AG09319 (cell line): ENCODE measurements around the gene TBX1.

ENCODE experiments used
- DNase-seq: peaks from one replicate; pipeline ENCODE4 v3.0.0-alpha.2; 2010; ENCODE audit warnings: low read depth; ENCODE audit errors: extremely low read depth
- TF ChIP-seq, protein P1 (sequence below): IDR thresholded peaks from 2 replicates; pipeline ENCODE4 v1.5.1; 2011; ENCODE audit warnings: low read depth, mild to moderate bottlenecking, inconsistent platforms, low read length, moderate library complexity

The TBX1 gene

DNA sequence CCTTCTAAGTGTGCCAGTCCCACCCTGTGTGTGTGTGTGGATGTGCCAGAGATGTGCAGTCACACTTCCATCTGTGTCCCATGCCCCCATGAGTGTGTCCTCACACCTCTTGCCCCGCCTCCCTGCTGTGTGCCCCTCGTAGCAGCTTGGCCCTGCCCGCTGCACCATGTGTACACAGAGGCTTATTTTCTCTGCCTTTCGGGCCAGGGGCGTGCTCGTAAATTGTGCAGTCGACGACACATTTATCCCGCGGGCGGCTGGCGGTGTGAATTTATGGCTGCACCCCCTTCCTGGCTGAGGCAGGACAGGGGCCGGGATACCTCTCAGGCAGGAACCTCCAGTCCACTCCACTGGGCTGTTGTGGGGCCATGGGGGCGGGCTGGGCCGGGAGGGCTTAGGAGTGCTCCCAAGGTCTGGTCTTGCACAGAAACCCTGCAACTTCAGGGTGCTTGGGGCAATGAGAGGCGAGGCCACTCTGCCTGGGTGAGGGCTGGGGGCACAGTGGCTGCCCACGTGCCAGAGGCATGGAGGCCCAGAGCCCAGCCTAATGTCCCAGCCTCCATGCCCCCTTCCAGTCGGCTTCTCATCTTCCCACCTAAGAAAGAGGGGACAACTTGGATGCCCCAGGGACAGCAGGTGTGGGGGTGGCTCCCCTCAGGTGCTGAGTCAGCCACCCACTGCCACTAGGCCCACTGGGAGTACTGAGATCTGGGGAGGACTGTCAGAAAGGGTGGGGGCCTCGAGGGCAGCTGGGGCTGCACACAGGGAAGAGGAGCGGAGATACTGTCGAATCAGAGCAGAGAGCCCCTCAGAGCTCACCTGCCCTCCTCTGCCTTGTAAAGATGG, 24.7 kb upstream of the TBX1 start:
- no peak for DNase-seq
- TF ChIP-seq, protein P1, sequence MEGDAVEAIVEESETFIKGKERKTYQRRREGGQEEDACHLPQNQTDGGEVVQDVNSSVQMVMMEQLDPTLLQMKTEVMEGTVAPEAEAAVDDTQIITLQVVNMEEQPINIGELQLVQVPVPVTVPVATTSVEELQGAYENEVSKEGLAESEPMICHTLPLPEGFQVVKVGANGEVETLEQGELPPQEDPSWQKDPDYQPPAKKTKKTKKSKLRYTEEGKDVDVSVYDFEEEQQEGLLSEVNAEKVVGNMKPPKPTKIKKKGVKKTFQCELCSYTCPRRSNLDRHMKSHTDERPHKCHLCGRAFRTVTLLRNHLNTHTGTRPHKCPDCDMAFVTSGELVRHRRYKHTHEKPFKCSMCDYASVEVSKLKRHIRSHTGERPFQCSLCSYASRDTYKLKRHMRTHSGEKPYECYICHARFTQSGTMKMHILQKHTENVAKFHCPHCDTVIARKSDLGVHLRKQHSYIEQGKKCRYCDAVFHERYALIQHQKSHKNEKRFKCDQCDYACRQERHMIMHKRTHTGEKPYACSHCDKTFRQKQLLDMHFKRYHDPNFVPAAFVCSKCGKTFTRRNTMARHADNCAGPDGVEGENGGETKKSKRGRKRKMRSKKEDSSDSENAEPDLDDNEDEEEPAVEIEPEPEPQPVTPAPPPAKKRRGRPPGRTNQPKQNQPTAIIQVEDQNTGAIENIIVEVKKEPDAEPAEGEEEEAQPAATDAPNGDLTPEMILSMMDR = no peak

DNA sequence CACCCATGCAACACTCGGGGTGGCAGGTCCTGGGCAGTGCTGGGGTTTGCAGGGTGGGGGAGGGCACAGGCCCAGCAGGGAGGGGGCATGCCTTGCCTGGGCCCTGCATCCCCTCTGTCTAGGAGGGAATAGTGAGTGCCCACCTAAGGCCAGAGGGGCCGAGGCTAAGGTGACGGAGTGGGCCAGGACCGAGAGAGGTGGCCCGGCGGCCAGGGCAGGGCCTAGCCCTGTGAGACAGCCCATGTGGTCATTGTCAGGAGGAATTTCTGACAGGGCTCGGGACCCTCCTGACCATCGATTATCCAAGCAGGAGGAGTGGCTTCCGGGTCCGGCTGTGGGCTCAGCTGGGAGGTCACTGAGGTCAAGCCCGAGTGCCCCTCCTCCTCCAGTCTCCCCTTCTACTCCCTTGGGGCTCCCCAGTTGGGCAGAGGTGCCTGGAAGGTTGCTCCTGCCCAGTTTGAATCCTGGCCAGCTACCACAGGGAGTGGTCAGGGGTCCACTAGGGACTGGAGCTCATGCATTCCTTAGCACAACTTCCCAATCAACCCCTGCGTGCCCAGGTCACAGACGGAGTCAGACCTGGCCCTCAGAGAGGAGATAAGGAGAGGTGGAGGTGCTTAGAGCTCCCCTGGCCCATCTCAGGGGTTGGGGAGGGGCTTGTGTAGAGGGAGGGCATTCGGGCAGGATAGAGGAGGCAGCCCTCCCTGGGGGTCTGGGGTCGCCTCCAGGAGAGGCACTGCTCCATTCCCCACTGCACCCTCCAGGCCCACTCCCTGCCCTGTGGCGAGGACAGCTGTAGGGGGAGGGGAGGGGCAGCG, 22.5 kb upstream of the TBX1 start:
- DNase-seq = no peak
- TF ChIP-seq, protein P1 = no peak

DNA sequence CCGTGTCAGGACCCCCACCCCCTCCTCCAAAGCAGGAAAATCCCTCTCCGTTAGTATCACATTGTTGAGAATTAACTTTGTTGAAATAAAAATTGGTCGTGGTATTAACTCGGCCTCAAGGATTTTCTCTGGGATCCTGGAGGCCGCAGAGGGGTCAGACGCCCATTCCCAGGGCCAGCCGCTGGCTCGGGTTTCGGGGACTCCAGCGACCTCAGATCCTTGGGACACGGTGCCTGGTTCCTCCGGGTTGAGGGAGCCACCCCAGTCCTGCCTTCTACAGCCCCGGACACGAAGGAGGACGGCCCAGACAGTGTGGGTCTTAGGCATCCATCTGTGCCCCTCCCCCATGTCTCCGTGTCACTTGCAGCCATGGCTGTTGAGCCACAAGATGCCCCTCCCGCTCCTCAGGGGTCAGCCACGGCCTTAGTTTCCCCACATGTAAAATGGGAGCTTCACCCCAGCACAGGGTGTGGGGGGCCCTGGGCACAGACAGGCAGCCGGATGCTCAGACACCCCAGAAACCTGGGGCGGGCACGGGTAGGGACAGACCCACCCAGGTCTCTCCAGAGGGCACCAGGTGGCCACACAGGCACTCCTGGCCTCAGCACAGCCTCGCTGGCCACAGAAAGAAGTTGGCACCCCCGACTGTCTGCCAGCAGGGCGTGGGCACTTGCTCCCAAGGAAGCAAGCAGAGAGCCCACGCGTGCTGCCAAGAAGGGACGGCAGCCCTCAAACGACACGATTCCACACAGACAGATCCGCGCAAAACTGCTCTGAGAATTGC, 21.7 kb upstream of the TBX1 start:
- no peak for DNase-seq
- TF ChIP-seq, protein P1 = no peak

DNA sequence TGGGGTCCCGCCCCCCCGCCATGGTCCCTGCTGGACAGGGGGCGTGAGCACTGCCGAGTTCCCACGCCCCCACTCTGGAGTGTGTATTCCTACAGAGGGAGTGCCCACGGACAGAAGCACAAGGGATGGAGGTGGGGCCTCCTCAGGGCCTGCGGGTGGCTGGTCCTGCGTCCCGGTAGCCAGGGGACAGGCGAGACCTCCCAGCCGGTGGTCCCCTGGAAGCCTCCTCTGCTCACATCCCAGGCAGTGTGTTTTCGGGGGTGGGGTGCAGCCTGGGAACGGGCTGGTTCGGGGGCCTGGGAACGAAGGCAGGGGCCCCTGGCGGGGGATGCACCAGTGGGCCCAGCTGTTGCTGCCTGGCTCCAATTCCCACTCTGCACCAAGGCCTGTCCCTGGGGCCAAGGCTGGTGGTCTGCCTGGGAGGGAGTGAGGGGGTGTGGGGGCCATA, 21.1 kb upstream of the TBX1 start:
- no peak for DNase-seq
- TF ChIP-seq, protein P1 = no peak

DNA sequence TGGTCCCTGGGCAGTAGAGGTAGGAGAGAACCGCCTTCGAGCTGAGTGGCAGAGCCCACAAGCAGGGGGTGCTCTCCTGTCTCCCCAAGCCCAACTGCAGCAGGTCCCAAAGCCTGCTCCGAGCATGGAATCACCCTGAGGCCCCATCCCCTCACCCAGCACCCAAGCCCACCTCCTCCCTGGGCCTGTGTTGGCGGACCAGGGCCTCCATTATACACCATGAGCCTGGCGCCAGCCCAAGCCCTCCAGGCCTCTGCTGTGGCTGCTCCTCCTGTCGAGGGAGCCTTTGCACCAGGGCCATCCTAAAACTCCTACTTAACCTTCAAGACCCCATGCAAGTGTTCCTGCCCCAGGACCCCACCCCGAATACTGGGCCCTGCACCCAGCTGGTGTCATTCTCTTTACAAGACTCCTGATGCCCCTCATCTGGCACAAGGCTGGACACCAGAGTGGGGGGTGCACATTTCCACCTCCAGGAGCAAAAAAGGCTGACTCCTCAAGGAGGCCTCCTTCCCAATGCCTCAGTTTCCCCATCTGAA, 20.6 kb upstream of the TBX1 start:
- TF ChIP-seq, protein P1 = no peak
- no peak for DNase-seq

DNA sequence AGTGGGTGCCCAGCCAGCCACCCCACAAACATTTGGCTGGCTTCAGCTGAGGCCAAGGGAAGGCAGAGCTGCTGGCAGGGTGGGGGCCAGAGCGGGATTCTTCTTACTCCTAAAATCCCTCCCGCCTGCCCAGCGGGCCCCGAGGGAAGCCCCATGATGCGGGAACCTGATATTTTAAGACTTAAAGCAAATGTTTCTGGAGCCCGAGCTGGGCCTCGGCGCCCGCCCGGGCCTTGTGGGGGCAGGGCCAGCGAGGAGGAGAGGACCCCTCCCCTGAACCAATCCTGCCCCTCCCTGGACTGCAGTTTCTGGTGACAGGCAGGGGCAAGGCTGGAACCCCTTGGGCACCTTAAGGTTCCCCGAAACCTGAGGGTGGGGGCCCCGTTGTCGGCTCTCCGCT, 20.0 kb upstream of the TBX1 start:
- TF ChIP-seq, protein P1 = no peak
- no peak for DNase-seq
